Activated CD8-positive, alpha-beta memory T cell treated with anti-CD3 and anti-CD28 coated beads, Interleukin-2, amount 50 U/mL, for 4 hours (primary cell): ENCODE data around the gene OPCML.

Experiments
- DNase-seq: peaks from one replicate; pipeline ENCODE4 v3.0.0-alpha.2; 2020

The OPCML gene

DNA sequence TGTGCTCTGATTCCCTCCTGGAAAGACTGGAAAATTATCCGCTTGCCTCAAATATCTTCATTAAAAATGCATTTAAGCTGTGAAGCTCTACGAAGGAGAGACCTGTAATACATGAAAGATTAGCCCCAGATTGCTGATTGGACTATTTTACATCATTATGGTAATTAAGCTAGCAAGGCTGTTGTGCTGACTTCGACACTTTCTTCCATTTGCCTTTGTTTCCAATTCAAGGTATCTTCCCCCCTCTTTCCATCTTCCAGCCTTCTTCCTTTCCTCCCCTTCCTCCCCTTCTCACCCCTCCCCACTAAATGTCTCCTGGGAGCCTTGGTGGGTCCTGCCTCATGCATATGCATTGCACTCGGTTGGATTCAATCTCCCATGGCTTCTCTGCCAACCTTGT, 710.8 kb downstream of the OPCML start:
- no peak for DNase-seq

DNA sequence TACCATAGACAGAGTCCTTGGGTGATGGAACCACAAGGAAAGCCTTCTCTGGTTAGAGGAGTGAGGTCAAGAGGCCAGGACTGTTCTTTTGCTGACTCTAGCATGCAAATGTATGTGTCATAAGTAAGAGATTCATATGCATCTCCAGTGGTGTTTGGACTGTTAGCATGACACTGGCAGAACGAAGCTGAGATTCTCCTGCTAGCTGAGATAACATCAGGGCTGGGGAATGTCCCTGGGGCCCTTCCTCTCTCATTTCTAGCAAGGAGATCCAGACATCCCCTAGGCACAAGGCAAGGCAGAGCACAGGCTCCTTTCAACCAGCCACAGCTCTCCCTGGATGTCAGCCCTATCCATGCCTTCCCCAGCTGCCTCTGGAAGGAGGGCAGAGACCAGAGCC, 711.3 kb downstream of the OPCML start:
- no peak for DNase-seq

DNA sequence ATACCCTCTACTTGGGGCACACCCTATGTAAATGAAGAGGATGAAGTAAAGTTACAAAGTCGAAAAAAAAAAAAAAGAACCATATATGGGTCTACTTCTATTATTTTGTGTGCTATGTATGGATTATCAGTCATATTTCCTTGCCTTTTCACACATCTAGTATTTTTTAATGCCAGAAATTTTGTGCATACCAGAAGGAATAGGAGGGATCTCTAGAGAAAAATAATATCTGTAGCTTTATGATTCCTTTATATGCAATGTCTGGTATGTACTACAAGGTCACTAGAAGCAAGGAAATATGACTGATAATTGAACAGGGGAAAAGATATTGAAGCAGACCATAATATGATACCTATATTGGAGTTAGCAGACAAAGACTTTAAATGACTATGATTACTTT, 713.4 kb downstream of the OPCML start:
- no peak for DNase-seq

DNA sequence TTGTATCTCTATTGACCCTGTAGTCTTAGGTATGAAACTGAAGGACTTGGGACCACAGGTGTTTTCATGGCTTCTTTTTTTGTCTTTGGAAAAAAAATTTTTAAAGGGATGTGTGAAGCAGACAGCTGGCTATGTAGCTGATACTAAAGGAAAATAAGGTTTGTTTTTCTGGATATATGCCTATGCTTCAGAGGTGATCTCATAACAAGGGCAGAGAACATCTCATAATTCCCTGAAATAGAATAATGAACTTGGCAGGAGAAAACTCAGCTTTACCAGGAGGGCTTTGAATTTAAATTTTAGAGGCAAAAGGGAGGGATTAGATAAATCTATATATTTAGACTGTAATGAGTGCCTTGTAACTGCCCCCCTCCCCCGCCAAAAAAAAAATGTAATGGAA, 714.9 kb downstream of the OPCML start:
- no peak for DNase-seq

DNA sequence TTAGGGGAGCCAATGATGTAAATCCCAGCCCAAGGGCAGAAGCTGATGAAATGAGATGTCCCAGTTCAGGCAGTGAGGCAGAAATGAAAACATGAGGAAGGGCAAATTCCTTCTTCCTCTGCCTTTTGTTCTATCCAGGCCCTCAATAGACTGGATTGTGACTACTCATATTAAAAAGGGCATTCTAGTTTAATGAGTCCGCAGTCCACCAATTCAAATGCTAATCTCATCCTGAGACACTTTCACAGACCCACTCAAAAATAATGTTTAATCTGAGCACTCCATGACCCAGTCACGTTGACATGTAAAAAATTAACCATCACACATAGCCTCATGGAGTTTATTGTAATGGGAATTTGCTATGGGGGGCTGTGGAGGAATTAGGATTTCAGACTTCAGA, 717.9 kb downstream of the OPCML start:
- no peak for DNase-seq

DNA sequence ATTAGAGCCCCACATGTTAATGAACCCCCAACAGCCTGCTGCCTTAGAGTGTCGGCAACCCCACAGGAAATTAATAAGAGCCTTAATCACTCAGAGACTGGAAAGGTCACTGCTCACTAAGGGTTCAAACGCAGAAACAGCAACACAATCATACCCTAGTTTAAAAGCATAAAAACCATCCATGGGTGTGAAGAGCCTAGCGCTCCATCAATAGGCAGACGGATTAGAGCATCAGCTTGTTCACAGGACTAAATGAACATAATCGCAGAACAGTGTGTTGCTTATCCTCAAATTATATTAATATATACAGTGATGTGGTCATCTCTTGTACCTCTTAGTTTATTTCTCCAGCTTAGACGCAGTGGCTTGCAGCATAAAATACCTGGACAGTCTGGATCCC, 720.7 kb downstream of the OPCML start:
- DNase-seq: no peak

DNA sequence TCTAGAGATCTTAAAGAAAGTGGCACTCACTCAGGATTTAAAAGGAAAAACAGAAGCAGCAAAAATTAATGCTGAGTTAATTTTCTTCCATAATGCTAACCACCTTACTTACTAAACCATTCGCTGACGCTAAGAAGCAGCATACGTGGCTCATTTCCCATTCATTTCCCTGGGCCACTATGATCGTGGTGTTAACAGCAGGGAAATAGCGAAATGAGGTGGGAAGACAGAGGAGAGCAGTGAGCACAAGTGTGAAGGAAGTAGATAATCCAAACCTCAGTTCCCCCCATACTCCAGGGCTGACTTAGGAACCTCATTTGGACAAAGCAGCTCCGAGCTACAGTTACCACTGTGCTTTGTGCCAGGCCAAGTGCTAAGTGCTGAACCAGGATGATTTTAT, 723.2 kb downstream of the OPCML start:
- no peak for DNase-seq

DNA sequence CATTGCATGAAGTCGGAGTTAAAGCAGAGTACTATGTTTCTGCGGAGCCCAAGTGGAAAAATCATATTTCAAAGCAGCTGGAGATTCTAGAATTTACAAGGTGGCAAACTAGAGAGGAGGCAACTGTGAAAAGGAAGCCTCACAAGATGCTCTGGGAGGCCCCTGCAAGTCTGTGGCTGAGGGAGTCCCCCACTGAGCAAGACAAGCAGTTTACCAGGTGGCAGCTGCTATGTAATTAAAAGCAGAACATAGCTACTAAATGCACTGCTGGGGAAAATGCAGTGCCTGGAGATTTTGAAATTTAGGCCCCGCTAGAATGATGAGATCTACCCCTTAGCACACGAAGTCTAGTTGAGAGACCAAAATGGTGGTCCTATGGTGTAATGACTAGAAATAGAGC, 728.0 kb downstream of the OPCML start:
- DNase-seq: no peak

DNA sequence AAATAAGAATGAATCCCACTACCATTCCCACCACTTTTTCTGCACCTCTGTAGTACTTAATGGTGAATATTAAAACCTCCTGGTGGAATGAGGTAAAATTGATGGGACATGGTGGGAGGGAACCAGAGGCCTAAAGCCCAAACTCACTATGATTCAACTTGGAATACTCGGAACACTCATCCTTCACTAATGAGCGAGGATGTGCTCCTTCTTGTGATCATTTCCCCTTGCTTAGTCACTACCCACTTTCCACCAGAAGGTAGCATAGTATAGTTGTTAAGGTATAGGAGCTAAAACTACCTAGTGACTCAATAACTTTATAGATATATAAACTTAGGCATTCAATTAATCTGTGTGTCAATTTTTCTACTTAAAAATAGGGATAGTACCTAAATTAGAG, 728.9 kb downstream of the OPCML start:
- DNase-seq: no peak

DNA sequence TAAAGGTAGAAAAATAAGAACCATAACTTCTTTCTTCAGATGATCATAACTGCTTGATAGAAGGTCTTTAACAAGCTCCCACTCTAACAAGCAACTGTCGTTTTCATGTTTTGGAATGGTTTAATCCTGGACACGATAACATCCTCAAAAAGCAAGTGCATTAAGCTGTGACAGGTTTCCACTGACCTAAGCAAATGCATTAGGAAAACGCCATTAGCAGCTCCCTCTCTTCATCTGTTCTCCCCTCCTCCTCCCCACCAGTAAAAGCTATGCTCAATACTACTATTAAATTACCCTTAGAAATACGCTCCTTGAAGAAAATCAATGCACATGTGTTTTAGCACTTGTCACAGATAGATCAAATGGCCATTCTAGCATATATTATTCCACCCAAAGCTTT, 729.4 kb downstream of the OPCML start:
- DNase-seq: no peak

DNA sequence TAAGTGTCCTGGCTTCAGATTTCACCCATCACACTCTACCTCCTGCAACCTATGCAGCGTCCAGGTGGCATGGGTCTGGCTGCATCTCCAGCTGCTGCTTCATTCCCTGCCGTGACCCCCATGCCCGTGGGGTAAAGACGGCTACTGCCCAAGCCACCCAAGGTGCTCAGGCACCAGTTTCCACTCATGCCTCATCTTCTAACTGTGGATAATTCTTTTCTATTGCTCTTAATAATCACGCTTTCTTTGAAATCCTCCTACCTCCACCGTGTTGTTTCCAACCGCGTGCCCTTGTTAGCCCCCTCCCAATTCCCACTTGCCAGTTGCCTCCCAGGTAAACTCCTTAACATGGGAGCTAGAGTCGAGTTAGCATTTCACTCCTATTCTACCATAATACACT, 738.5 kb downstream of the OPCML start:
- DNase-seq: no peak

DNA sequence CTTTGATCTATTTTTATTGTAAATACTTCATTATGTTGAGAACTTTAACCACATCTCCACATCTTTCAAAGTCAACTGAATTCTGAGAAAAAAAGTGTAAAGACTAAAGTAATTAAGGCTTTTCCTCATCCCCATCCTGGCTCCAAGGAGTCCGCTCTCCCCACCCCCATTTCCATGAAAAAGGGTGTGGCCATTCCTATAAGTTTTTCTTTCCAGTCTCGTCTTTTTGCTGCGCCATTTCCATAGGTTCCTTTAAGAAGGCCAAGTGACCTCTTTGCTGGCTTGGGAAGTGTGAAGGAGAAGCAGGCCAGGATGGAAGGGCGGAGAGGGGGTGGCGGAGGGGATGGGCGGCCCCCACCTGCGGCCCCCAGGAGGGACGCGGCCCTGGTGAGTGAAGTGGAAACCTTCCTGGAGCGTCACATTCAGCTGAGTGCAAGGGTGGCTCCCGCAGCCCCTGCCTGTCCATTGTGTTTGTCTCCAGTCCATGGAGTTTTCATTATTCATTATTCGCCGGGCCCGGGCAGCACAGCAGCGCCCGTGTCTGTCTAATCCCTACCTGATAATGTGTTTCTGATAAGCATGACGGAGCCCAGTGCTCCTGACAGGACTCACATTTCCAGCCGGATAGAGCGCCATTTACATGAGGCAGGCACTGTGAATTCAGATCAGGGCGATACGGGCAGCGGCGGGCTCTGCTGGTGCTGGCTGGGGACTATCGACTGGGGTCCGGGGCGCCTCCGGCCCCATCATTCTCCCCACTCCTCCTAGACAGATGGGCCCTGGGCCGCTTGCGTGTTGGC, 739.8 kb downstream of the OPCML start:
- DNase-seq: no peak

DNA sequence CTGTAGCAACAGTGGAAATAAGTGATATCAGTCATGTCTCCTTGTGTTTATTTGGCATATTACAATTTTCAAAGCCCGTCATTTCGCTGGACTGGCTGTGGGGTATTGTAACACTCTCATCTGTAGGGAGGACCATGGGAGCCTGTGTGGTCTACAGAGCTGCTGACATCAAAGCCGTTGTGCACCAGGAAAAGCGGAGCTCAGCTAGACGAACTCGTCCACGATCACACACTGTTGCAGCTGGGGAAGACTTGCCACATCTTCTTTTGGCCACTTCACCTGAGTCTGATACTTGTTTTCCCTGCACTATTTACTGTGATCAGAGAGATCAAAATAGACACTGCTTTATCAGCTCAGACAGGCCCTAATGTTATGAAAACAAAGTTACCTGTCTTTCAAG, 741.3 kb downstream of the OPCML start:
- DNase-seq: no peak

DNA sequence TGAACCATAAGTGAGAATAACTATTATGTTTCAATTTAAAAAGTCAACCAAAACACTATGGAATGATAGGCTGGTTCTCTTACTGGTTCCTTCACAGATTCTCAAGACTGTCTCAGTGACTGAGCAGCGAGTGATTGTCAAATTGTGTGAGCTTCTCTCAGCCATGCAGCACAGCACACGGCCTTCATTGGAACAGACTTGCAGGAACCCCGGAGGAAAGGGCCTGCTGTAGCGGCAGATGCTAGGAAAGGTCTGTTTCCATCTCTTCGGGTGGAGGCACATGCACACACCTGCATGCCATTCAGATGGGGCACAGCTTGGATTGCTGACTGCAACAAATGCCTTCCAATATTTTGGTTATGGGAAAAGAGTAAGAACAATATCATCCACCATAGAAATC, 741.8 kb downstream of the OPCML start:
- no peak for DNase-seq

DNA sequence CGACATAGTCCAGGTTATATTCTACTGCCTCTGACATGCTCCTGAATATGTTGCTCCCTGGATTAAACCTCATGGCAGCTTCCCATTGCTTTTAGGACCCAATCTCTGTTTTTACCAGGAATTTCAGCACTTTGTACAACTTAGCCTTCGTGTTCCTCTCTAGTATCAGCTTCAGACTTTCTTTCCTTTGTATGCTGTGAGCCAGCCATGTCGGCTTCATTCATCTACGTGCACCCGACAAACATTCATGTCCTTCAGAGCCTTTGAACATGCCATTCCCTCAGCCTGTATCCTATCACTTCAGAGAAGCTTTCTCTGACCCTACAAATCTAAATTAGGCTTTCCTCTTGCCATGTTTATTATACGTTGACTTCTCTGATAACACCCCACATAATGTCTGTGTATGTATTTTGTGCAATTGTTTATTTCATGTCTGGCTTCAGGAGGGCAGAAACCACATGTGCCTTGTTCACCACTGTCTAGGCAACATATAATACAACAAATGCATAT, 743.4 kb downstream of the OPCML start:
- DNase-seq: no peak

DNA sequence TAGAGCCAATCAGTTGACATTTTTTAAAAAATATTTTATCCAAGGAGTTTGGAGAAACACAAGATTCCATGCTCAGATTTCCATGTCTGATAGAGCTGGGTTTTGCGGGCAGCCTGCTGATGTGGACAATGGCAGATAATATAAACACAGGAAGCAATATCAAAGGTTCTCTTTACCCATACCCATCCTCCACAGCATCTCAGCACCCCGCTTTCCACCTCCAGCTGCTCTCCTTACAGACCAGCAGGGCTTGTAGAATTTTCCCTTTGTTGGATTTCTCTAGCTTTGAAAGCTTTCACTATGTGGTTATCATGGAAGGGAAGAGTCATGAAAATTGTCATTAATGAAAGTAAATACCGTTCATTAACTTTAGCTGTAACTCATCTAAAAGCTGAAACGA, 746.4 kb downstream of the OPCML start:
- DNase-seq: no peak

DNA sequence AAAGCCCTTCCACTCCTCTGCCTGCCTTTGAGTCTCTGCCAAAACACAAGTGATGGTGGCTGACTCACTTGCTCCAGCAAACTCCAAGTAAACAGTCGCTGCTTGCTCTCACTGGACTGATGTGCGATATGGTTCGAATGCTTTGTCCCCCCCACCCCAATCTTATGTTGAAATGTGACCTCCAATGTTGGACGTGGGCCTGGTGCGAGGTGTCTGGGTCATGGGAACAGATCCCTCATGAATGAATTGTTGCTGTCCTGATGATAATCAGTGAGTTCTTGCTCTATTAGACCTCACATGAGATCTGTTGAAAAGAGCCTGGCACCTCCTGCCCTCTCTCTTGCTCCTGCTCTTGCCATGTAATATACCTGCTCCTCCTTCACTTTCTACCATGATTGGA, 747.9 kb downstream of the OPCML start:
- no peak for DNase-seq

DNA sequence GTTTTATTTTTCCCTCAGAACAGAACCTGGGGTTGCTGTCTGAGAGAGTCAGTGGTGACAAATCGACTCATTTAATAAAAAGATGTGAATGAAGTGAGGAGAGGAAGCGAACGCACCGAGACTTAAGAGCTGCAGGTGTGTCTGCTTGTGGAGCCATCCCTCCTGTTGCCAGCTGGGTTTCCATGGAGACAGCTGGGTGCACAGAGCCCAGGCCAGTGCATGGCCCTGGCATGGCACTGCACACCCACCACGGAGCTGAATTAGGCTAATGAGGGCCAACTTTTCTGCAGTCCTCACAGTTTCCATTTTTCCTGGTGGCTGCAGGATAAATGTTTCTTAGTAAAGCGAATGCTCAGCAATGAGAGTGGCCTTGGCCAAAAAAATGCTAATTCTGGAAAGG, 750.2 kb downstream of the OPCML start:
- DNase-seq: no peak

DNA sequence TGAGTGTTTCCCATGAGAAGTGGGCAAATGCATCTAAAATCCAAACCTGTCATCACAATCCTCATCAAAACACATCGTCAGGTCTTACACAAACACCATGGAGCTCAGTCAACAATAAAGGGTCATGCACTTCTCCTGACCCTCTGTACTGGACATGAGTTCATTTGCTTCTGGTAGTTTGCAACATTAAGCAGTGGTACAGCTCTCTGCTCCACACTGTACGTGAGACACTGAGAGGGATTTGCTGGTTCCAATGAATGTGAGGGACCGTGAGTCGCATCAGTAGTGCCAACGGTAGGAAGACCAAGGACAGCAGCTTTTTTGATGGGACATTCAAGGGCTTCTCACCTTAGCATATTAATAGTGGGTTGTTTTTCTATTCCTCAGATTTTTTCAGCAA, 752.3 kb downstream of the OPCML start:
- no peak for DNase-seq

DNA sequence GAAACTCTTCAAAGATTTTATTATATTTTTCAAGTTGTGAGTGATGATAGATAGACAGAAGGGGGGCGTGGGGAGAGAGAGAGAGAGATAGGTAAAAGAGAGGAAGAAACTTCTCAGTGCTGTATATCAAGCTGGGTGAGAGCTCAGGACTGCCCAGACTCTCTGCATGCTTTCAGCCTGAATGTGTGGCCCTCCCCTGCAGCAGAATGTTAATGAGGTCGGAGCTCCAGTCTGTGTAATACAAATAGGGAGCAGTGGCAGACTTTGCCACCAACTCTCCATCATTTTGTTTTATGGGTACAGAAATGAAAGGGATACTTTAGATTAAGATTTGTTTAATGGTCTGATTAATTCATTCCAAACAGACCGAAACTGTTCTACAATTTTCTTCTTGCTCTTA, 752.8 kb downstream of the OPCML start:
- no peak for DNase-seq

DNA sequence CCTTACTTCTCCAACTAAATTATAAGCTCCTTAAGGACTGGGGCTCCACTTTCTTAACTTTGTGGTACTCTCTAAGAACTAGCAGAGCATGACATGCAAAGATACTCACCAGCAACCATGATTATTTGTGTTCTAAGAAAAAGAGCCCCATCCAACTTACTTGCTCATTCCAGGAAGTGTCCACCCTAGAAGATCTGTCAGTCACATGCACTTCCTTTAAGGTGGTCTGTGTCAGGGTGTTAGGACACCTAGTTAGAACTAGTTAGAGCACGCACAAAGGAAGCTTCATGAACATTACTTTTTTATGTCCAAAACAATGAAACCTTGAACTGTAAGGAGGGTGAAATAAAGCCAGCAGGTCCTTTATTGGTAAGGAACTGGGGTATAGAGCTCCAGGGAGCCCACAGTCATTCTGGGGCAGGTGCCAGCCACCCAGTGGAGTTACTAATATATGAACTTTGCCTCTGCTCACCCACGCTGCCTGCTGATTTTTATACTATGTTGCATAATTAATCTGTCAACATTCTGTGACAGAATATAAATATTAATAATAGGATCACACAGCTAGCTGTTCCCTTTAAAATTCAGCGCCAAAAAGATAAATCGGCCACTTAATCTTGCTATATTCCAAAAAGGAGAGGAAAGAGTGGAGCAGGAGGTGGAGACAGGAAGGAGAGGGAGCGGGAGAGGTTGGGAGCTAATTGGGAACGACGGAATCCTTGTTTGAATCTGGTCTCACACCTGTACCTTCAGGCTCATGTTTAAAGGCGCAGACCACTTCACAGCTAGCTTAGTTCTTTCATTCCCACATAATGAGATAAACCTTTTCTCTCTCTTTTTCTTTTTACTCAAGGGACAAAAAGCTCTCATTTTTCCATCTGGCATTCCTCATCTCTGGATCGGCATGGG, 755.0 kb downstream of the OPCML start:
- no peak for DNase-seq

DNA sequence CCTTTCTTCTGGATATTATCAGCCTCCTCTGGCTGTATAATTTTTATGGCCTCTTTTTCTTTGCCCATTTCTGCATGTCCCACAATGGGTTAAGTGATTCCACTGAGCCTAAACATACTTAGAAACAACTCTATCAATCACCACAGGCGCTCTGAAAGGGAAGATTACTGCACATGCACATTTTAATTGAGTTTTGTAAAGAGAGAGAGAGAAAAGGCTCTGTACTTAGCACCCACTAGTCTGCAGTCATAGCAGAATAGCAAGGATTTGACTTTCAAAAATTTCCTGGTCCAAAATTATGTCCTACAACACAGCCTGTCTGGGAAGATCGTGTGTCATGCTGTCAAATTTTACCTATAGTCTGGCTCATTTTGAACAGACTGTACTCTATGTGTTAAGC, 758.5 kb downstream of the OPCML start:
- DNase-seq: no peak

DNA sequence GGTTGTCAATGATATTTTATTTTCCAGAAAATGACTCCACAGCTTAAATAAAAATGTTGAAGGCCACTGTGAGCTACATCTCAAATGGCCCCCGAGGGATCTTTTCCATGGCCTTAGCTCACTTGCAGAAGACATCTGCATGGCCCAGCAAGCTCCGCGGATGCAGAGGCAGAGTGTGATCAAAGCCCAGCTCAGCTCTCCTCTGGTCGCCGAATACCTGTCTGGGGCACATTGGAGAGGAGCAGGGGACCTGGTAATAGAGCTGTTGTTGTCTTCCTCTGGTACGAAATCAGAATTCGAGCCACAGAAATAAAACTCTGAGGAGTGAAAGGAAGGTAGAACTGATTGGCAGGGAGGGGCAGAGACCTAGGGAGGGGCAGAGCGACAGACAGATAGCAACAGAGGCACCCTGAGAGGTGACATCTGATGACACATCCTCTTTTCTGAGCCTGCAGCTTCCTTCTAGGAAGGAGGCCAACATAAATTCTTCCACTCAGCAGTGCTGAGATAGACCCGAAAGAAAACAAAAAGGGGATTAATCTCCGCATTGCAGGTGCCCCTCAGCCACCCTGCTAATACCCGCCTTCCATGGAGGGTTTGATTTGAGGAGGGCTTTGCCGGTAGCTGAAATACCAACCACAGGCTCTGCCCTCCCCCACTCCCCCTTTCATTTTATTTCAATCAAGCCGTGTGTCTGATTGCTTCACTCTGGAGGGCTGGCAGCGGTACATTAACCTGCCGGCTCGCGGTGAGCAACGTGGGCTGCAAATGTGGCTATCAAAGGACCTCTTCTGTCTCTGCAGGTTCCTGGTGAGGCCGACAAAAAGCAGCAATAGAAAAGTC, 759.4 kb downstream of the OPCML start:
- DNase-seq: no peak
